Body of pancreas (tissue), 4 donors: ENCODE measurements around the gene KCNIP4. TPM values are rescaled to one million over a fixed set of nuclear protein-coding genes. Genes with fewer than 3 reads are reported as not detected.

ENCODE experiments used
- ATAC-seq: fragments of 150-250 bp; one replicate; pipeline ENCODE4 v1.9.1; 2016
- DNase-seq, 4 donors: peaks; one replicate each; pipeline ENCODE4 v3.0.0-alpha.2; 2019
- H3K27ac ChIP-seq, 4 donors: fragments of 200-600 bp; sonication (generic); 1 replicate in 3 of 4; 2 replicates in 1 of 4; pipeline versions ENCODE4 v1.5.1 to v1.6.1; 2016 to 2019; ENCODE audit warnings: mild to moderate bottlenecking in 1 of 4, mixed read lengths in 1 of 4, moderate library complexity in 1 of 4
- H3K27me3 ChIP-seq, 2 donors: fragments of 200-600 bp; sonication (generic); one replicate each; pipeline ENCODE4 v1.6.0; 2016; ENCODE audit warnings: mild to moderate bottlenecking in 1 of 2
- H3K36me3 ChIP-seq, 2 donors: fragments of 200-600 bp; sonication (generic); replicated peaks in 1 of 2; 2 replicates each; pipeline ENCODE4 v1.5.1; 2016; ENCODE audit warnings: low read depth in 2 of 2; ENCODE audit not compliant: insufficient read depth in 1 of 2
- H3K4me1 ChIP-seq: fragments of 200-600 bp; sonication (generic); one replicate; pipeline ENCODE4 v1.6.0; 2016
- H3K4me3 ChIP-seq, 2 donors: fragments of 200-600 bp; sonication (generic); 1 replicate in 1 of 2; 2 replicates in 1 of 2; pipeline ENCODE4 v1.5.1; 2016 to 2019
- H3K9me3 ChIP-seq, 3 donors: fragments of 200-600 bp; sonication (generic); 1 replicate in 2 of 3; 2 replicates in 1 of 3; pipeline ENCODE4 v1.5.1; 2016
- CTCF ChIP-seq, 7 experiments: fragments of 450-650 bp in 4 of 7; fragments of 200-600 bp in 3 of 7; sonication (generic) in 3 of 7; IDR thresholded peaks; one replicate each; pipeline ENCODE4 v1.5.1; 2016 to 2019; ENCODE audit warnings: antibody characterized with exemption in 7 of 7
- POLR2A ChIP-seq, 3 donors: fragments of 450-650 bp; IDR thresholded peaks; one replicate each; pipeline ENCODE4 v1.6.1; 2016; ENCODE audit warnings: antibody characterized with exemption in 3 of 3, mild to moderate bottlenecking in 2 of 3
- WGBS, 2 donors: methylation state at CpG; one replicate each; pipeline ENCODE4 v1.1.5; 2017; 5-methylcytosine and 5-hydroxymethylcytosine counted together
- intact Hi-C: fragments of 100-400 bp; cut with DNase I; formaldehyde crosslinking; loops from one replicate; pipeline ENCODE4 v1.15.1; 2023
- total RNA-seq, 2 donors: library from RNA; depleted of rRNA; stranded (reverse); fragments of >200 nt; gene quantifications; one replicate each; pipeline ENCODE4 v1.1.0, GENCODE V29; 2016

KCNIP4 gene
- total RNA-seq, 2 donors from 2014 or later, result not detected

- H3K36me3 ChIP-seq, result no peaks in the 10 kb centered on the region
- no peak overlapping the region for H3K27ac ChIP-seq
- DNase-seq, result no peak
- no peaks in the 10 kb centered on the region for H3K27me3 ChIP-seq
- H3K9me3 ChIP-seq, result no peaks in the 10 kb centered on the region
- 53 to 61% methylated on average over 4 of the region's 4 CpGs for WGBS, 2 donors
- H3K4me1 ChIP-seq, result no peaks in the 10 kb centered on the region
- no peak for ATAC-seq
- H3K4me3 ChIP-seq, result no peak overlapping the region
- intact Hi-C loops, result no loop called here
- no peak for TF ChIP-seq POLR2A (IDR thresholded peaks at IDR 0.05)
- no peak for TF ChIP-seq CTCF (IDR thresholded peaks at IDR 0.05)
Measured at GRCh38 chr4:21139327-21139726, 809.2 kb downstream of the KCNIP4 start.

- Histone ChIP-seq H3K4me1 (no peaks in the 10 kb centered on the region), H3K4me3 (no peak overlapping the region), H3K27me3 (no peaks in the 10 kb centered on the region), H3K9me3 (no peaks in the 10 kb centered on the region), H3K36me3 (no peaks in the 10 kb centered on the region), H3K27ac (no peak overlapping the region)
- no peak for TF ChIP-seq POLR2A (IDR thresholded peaks at IDR 0.05)
- no peak for TF ChIP-seq CTCF (IDR thresholded peaks at IDR 0.05)
- ATAC-seq (no peak), DNase-seq (no peak)
- intact Hi-C loops, result no loop called here
- WGBS, 2 donors, result 74 to 78% methylated on average over 5 of the region's 5 CpGs
Measured at GRCh38 chr4:21136051-21136630, 812.4 kb downstream of the KCNIP4 start.

- no peak for DNase-seq
- H3K4me1 ChIP-seq, result no peaks in the 10 kb centered on the region
- ATAC-seq, result no peak
- H3K4me3 ChIP-seq, result no peak overlapping the region
- 54 to 64% methylated on average over 2 of the region's 2 CpGs for WGBS, 2 donors
- peak in 3 of 7 experiments; percentile 11 to 20 (median 18) for TF ChIP-seq CTCF (IDR thresholded peaks at IDR 0.05)
- no peak for TF ChIP-seq POLR2A (IDR thresholded peaks at IDR 0.05)
- no peak overlapping the region for H3K27ac ChIP-seq
- H3K9me3 ChIP-seq, result no peaks in the 10 kb centered on the region
- no peaks in the 10 kb centered on the region for H3K27me3 ChIP-seq
- intact Hi-C loops, result no loop called here
- no peaks in the 10 kb centered on the region for H3K36me3 ChIP-seq
Measured at GRCh38 chr4:21134994-21135393, 813.6 kb downstream of the KCNIP4 start.

GRCh38 chr4:21130606-21131005 is 818.0 kb downstream of the KCNIP4 start:
- H3K9me3 ChIP-seq, result no peaks in the 10 kb centered on the region
- DNase-seq, result no peak
- intact Hi-C loops, result no loop called here
- no peak for TF ChIP-seq POLR2A (IDR thresholded peaks at IDR 0.05)
- no peak for TF ChIP-seq CTCF (IDR thresholded peaks at IDR 0.05)
- no peak overlapping the region for H3K27ac ChIP-seq
- no peaks in the 10 kb centered on the region for H3K27me3 ChIP-seq
- H3K36me3 ChIP-seq, result no peaks in the 10 kb centered on the region
- no peaks in the 10 kb centered on the region for H3K4me1 ChIP-seq
- ATAC-seq, result no peak
- no peak overlapping the region for H3K4me3 ChIP-seq

- Histone ChIP-seq H3K9me3 (no peaks in the 10 kb centered on the region), H3K27ac (no peak overlapping the region)
- 54 to 63% methylated on average over 3 of the region's 3 CpGs for WGBS, 2 donors
Measured at GRCh38 chr4:21126014-21126512, 822.5 kb downstream of the KCNIP4 start.

More at GRCh38 chr4:21126014-21126512, 822.5 kb downstream of the KCNIP4 start:
- no peak for ATAC-seq
- intact Hi-C loops, result no loop called here
- H3K4me1 ChIP-seq, result no peaks in the 10 kb centered on the region
- no peaks in the 10 kb centered on the region for H3K27me3 ChIP-seq
- no peak for TF ChIP-seq POLR2A (IDR thresholded peaks at IDR 0.05)
- TF ChIP-seq CTCF (IDR thresholded peaks at IDR 0.05), result no peak
- no peak overlapping the region for H3K4me3 ChIP-seq
- DNase-seq, result no peak
- H3K36me3 ChIP-seq, result no peaks in the 10 kb centered on the region
